ENCODE results near the gene KREMEN1. TPM values are rescaled to one million over a fixed set of nuclear protein-coding genes. Genes with fewer than 3 reads are reported as not detected.

The KREMEN1 gene
- polyA plus RNA-seq, 1 of the 3 experiments (the other 2 are of a cell fraction): 10.0 TPM

- POLR2A ChIA-PET: no interaction called here
- TF ChIP-seq JUND (IDR thresholded peaks at IDR 0.05) (no peak), REST (IDR thresholded peaks at IDR 0.05; ENCODE audit: low read depth, low read length) (no peak), RXRA (IDR thresholded peaks at IDR 0.05; ENCODE audit: borderline replicate concordance, low read depth) (no peak), FOSL2 (IDR thresholded peaks at IDR 0.05; ENCODE audit: borderline replicate concordance, low read depth) (no peak), USF2 (IDR thresholded peaks at IDR 0.05; ENCODE audit: borderline replicate concordance, low read depth, low read length) (no peak), TEAD4 (IDR thresholded peaks at IDR 0.05; ENCODE audit: borderline replicate concordance, insufficient read depth) (no peak), NFIC (IDR thresholded peaks at IDR 0.05; ENCODE audit: borderline replicate concordance) (no peak), TAF1 (IDR thresholded peaks at IDR 0.05; ENCODE audit: borderline replicate concordance, low read depth, low read length) (no peak), IRF3 (IDR thresholded peaks at IDR 0.05; ENCODE audit: low read depth, low read length) (no peak), EP300 (IDR thresholded peaks at IDR 0.05; ENCODE audit: borderline replicate concordance in 1 of 2, low read depth in 1 of 2, low read length in 1 of 2) (no peak), TCF12 (IDR thresholded peaks at IDR 0.05) (no peak)
- TF ChIP-seq, protein P1, sequence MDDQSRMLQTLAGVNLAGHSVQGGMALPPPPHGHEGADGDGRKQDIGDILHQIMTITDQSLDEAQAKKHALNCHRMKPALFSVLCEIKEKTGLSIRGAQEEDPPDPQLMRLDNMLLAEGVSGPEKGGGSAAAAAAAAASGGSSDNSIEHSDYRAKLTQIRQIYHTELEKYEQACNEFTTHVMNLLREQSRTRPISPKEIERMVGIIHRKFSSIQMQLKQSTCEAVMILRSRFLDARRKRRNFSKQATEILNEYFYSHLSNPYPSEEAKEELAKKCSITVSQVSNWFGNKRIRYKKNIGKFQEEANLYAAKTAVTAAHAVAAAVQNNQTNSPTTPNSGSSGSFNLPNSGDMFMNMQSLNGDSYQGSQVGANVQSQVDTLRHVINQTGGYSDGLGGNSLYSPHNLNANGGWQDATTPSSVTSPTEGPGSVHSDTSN (IDR thresholded peaks at IDR 0.05): no peak
- CTCF ChIA-PET: interaction anchor here (0.6 to 1.8 kb wide), 5 partner anchors 13 to 299 kb away, joined by 3 to 8 read pairs (median 3); no protein-coding TSS in a partner anchor
- Histone ChIP-seq H3K4me1 (ENCODE audit: control insufficient read depth in 1 of 2, insufficient read depth in 2 of 2, low read depth in 1 of 2, low read length in 1 of 2) (peaks cover 8 to 9% of the 10 kb centered on the region in 2 experiments), H3K36me3 (replicated peaks in 1 of 2; ENCODE audit: control insufficient read depth in 1 of 2, insufficient read depth in 2 of 2, low read length in 1 of 2) (no peaks in the 10 kb centered on the region), H3K79me2 (ENCODE audit: insufficient read depth) (no peaks in the 10 kb centered on the region), H3K9me3 (no peaks in the 10 kb centered on the region), H4K20me1 (ENCODE audit: insufficient read depth) (no peaks in the 10 kb centered on the region), H3F3A (replicated peaks; ENCODE audit: insufficient read depth) (peaks cover 16% of the 10 kb centered on the region), H3K9ac (no peak overlapping the region), H2AFZ (ENCODE audit: low read depth) (no peak overlapping the region), H3K4me3 (ENCODE audit: low read depth in 2 of 2, low read length in 1 of 2) (no peak overlapping the region), H3K27ac (ENCODE audit: low read depth in 2 of 2, low read length in 1 of 2) (no peak overlapping the region), H3K27me3 (ENCODE audit: insufficient read depth) (no peaks in the 10 kb centered on the region), H3K4me2 (no peak overlapping the region), H3K9me2 (no peaks in the 10 kb centered on the region)
- 100% methylated on average over 3 of the region's 3 CpGs for WGBS (ENCODE audit: low lambda C conversion rate)
- DNase-seq: no peak
These were observed 16.0 kb downstream of the KREMEN1 start for GRCh38 chr22:29088809-29089208.
